ENCODE measurements around the gene HAPLN2.

DNA sequence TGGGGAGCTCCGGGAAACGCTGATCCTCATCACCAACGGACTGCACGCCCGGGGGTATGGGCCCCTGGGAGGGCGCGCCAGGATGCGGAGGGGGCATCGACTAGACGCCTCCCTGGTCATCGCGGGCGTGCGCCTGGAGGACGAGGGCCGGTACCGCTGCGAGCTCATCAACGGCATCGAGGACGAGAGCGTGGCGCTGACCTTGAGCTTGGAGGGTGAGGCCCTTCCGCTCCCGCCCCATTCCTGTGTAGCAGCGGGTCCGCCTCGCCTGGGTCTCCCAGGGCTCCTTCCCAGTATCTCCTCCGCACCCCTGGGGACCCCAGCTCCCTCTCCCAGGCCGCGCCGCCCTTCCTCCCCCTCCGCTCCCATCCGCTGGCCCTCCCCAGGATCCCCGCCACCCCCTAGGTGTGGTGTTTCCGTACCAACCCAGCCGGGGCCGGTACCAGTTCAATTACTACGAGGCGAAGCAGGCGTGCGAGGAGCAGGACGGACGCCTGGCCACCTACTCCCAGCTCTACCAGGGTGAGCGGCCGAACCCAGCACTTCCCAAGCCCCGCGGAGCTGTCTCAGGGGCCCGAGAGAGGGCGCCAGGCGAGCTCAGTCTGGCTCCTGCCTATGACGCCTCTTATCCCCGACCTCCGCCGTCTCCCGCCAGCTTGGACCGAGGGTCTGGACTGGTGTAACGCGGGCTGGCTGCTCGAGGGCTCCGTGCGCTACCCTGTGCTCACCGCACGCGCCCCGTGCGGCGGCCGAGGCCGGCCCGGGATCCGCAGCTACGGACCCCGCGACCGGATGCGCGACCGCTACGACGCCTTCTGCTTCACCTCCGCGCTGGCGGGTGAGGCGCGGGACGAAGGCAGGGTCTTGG is 5.0 kb downstream of the HAPLN2 start:
- TF ChIP-seq, protein P1, sequence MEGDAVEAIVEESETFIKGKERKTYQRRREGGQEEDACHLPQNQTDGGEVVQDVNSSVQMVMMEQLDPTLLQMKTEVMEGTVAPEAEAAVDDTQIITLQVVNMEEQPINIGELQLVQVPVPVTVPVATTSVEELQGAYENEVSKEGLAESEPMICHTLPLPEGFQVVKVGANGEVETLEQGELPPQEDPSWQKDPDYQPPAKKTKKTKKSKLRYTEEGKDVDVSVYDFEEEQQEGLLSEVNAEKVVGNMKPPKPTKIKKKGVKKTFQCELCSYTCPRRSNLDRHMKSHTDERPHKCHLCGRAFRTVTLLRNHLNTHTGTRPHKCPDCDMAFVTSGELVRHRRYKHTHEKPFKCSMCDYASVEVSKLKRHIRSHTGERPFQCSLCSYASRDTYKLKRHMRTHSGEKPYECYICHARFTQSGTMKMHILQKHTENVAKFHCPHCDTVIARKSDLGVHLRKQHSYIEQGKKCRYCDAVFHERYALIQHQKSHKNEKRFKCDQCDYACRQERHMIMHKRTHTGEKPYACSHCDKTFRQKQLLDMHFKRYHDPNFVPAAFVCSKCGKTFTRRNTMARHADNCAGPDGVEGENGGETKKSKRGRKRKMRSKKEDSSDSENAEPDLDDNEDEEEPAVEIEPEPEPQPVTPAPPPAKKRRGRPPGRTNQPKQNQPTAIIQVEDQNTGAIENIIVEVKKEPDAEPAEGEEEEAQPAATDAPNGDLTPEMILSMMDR (IDR thresholded peaks at IDR 0.05): peak in 4 of 6 experiments; percentile 11 to 40 (median 28)
- no peak for TF ChIP-seq POLR2A (IDR thresholded peaks at IDR 0.05)

Measured in adrenal gland (tissue), 5 donors.